Measurements from ENCODE around the gene TIAM2.

GRCh38 chr6:155014137-155014536 is 19.0 kb downstream of the TIAM2 start:
- TF ChIP-seq, protein P1, sequence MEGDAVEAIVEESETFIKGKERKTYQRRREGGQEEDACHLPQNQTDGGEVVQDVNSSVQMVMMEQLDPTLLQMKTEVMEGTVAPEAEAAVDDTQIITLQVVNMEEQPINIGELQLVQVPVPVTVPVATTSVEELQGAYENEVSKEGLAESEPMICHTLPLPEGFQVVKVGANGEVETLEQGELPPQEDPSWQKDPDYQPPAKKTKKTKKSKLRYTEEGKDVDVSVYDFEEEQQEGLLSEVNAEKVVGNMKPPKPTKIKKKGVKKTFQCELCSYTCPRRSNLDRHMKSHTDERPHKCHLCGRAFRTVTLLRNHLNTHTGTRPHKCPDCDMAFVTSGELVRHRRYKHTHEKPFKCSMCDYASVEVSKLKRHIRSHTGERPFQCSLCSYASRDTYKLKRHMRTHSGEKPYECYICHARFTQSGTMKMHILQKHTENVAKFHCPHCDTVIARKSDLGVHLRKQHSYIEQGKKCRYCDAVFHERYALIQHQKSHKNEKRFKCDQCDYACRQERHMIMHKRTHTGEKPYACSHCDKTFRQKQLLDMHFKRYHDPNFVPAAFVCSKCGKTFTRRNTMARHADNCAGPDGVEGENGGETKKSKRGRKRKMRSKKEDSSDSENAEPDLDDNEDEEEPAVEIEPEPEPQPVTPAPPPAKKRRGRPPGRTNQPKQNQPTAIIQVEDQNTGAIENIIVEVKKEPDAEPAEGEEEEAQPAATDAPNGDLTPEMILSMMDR (conservative IDR thresholded peaks at IDR 0.05; ENCODE audit: low read length) = no peak
- TF ChIP-seq EZH2phosphoT487 (IDR thresholded peaks at IDR 0.05; ENCODE audit: borderline replicate concordance, low read depth, low read length) = no peak
